ENCODE data around the gene MED15.

The MED15 gene

DNA sequence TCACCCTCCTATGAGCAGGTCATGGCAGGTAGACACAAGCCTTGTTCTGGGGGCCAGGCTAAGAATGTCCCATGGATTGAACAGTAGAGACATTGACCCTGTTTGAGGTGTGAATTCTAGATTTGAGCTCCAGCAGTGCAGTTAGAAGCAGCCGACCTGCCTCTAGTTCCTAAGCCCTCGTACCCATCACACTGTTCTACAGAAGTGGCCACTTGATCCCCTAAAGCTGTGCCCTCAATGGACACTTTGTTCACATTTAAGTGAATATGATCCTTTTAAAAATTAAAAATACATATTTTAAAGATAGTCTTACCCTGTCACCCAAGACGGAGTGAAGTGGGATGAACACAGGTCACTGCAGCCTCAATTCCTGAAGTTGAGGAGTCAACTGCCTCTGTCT, 122.0 kb downstream of the MED15 start:
- no peak for DNase-seq

DNA sequence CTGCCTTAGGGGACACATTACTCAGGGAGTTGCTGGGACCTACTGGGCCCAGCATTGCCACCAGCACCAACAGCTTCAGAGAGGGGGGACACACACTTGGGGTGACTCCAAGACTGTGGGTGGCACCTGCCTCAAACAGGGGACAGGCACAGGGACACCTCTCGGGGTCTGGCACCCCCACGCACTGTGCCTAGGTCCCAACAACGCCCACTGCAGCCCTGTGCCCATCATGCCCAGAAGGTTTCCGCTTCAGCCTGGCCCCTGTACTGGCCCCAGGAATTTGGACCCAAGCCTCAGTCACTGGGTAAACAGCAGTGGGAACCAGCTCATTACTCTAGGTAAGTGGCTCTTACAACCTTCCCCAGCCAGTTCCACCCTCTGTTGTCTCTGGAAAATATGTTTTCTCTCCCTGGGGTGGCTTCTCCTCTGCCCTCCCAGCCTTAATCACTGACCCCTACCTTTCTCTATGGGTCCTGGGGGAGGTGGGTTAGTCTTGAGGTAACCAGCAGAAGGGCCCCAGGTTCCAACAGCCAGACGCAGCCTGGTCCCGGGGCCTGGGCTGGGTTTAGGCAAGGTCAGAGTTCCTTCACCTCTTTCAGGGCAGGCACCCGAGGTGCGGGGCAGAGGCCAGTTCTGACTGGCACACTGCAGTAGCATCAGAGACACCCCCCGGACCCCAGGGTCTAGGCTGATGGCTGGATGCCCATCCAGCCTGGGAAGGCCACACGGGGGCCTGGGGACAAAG, 123.6 kb downstream of the MED15 start:
- DNase-seq = no peak

DNA sequence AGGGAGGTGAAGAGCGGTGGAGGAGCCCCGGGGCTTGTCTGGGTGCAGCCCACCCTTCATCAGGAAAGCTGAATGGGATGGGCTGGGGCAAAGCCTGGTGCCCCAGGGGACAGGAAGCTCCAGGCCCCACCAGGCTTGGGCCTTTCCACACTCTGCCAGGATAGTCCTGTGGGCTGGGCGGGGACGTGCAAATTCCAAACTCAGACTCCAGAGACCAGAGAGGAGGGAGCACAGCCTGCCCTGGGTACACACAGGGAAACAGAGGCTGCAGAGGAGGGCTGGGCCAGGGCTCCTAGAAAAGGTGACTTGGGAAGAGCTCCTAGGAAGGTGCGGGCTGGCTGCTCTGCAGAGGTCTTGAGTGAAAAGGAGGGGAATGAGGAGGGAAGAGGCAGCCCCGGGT, 124.7 kb downstream of the MED15 start:
- no peak for DNase-seq

DNA sequence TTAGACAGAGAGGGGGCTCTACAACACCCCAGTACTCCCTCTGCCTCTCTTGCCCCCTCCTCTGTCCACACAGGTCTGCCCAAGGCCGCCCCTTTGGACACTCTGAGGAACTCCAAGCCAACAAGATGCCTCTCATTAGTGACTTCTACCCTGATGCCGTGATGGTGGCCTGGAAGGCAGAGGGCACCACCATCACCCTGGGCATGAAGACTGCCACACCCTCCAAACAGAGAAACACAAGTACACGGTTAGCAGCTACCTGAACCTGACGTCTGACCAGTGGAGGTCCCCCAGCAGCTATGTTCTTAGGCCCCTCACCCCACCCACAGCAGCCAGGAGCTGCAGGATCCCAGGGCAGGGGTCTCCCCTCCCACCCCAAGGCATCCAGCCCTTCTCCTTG, 125.1 kb downstream of the MED15 start:
- no peak for DNase-seq

DNA sequence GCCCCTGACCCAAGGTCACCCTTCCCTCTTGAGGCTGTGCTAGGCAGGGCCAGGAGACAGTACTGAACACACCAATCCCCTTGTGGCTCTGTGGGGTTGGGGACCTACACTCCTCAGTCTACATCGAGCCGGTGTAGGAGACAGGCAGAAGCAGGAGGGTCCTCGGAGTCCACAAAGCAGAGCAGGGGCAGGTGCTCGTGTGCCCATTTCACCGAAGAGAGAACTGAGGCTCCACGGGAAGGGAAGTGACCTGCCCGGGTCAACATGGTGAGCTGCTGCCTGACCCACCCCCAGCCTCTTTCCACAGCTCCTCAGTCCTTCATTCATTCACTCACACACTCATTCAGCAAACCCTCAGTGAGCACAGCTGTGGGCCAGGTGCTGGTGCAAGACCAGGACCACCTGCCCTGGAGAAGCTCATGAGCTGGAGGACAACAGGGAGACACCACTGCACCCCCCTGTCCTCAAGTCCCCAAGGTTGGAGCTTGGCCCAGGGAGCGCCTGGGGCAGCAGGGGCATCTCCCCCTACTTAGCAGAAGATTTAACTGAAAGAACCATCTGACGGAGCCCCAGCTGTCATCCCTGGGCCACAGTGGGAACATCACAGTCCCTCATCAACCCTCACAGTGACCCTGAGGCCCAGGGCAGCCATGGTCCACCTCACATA, 127.3 kb downstream of the MED15 start:
- DNase-seq = no peak

DNA sequence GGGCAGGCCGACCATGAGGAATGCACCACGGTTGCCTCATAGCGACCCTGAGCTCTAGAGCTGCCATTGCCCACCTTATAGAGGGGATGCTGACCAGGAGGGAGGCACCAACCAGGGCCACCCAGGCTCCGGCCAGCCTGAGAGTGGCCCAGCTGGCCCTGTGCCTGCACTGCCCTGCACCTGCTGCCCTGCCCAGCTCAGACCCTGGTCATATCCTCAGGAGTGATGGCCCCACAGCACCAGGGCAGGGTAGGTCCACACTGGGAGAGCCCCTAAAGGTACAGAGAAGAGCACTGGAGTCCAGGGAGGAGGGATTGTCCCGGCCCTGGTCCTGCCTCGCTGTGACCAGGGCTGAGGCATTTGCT, 127.8 kb downstream of the MED15 start:
- no peak for DNase-seq

DNA sequence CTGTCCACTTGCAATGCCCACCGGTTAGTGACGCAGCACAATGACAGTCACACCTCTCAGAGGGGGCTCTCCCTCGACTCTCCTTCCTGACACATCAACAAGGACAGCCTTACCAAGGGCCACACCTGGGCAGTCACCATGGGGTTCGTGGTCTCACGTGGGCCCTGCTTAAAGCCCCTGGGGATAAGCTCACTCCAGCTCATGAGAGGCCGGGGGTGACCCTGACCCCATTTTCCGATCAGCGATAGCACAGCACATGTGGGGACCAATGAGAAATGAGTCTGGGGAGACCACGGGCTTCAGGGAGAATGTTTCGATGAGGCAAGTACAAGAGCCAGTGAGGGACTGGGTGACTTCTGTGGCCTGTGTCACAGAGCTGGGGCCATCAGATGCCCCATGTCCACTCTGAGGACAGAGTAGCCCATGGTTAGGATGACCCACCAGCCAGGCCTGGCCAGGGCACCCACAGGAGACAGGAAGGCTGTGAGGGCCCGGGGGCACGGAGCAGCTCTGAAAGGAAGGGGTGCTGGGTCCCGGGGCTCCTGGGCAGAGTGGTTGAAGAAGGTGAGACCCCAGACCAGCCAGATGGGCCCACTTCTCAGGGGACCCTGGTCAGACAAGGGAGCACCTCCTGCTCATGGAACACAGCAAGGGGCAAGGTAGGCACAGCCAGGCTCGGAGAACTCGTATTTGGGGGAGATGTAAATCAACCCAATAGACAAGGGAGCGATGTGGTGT, 128.8 kb downstream of the MED15 start:
- DNase-seq = no peak

DNA sequence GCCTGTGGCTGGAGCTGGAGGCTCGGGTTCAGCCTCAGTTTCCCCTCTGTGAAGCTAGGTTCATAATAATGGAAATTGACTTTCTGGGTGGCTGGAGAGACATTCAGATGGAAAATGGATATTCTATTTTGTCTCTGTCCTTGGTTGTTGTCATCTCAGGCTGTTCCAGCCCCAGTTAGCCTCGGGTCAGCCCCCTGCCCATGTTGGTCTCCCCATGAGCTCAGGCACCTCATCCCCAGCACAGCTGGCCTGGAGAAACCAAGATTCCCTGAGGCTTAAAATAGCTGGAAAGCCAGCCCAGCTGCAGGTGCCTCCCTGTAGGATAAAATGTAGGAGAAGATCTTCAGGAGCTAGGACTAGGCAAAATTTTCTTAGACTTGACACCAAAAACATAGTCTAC, 129.5 kb downstream of the MED15 start:
- no peak for DNase-seq

All from NCI-H1417 treated with DMSO at 0.1 percent for 48 hours (cell line).